A549 (cell line): ENCODE data around the gene GRIA1. TPM values are rescaled to one million over a fixed set of nuclear protein-coding genes. Genes with fewer than 3 reads are reported as not detected.

Source experiments
- ATAC-seq, 2 experiments: fragments of 200-7000 bp in 1 of 2; fragments of >200 bp in 1 of 2; cut with Nextera tagmentation in 1 of 2; cut with Tn5 transposase in 1 of 2; 3 replicates each; pipeline versions ENCODE4 v1.8.0 to v1.9.1; 2018 to 2020; ENCODE audit warnings: mild to moderate bottlenecking in 1 of 2, moderate library complexity in 1 of 2
- CTCF ChIA-PET: fragments of 300-600 bp; sonication (Branson Sonifier 250); formaldehyde crosslinking; extraction: SDS; loops from one replicate; lab custom pipeline; 2021; ENCODE audit warnings: antibody characterized with exemption, inconsistent platforms; lab: Yijun Ruan, JAX
- POLR2A ChIA-PET: fragments of 350-600 bp; formaldehyde crosslinking; extraction: SDS; loops from one replicate; lab custom pipeline; 2021; ENCODE audit warnings: antibody characterized with exemption, inconsistent platforms; lab: Yijun Ruan, JAX
- DNase-seq, 2 experiments: peaks; one replicate each; pipeline versions ENCODE4 v3.0.0 to v3.0.0-alpha.2; 2011 to 2016; ENCODE audit warnings: low read depth in 1 of 2, low spot score in 1 of 2
- FAIRE-seq: peaks from 2 replicates; lab custom pipeline; 2011; peaks lifted over from hg19 to GRCh38; lab: Jason Lieb, UNC
- H3K27ac ChIP-seq, 2 experiments: fragments of >200 bp; sonication (Bioruptor Twin); formaldehyde crosslinking; 3 replicates each; pipeline ENCODE4 v1.5.1; 2016 to 2017
- H3K4me1 ChIP-seq: fragments of >200 bp; sonication (Bioruptor Twin); formaldehyde crosslinking; 3 replicates; pipeline ENCODE4 v1.6.1; 2016
- H3K4me2 ChIP-seq: fragments of >200 bp; sonication (Bioruptor Twin); formaldehyde crosslinking; 3 replicates; pipeline ENCODE4 v1.6.1; 2016
- H3K4me3 ChIP-seq: fragments of >200 bp; sonication (Bioruptor Twin); formaldehyde crosslinking; 3 replicates; pipeline ENCODE4 v1.5.1; 2016
- H3K9me3 ChIP-seq: fragments of >200 bp; sonication (Bioruptor Twin); formaldehyde crosslinking; 3 replicates; pipeline ENCODE4 v1.6.1; 2016
- BHLHE40 ChIP-seq: IDR thresholded peaks from 2 replicates; pipeline ENCODE4 v1.6.1; 2012; ENCODE audit warnings: low read depth, low read length, inconsistent platforms
- CBX2 ChIP-seq: fragments of 200-600 bp; sonication (generic); IDR thresholded peaks from 2 replicates; pipeline ENCODE4 v1.6.1; 2016; ENCODE audit warnings: low read depth, mild to moderate bottlenecking, borderline replicate concordance
- CBX8 ChIP-seq: fragments of 200-600 bp; sonication (generic); IDR thresholded peaks from 2 replicates; pipeline ENCODE4 v1.6.1; 2016
- CHD2 ChIP-seq: fragments of 150-350 bp; IDR thresholded peaks from 2 replicates; pipeline ENCODE4 v1.6.1; 2014; ENCODE audit warnings: low read length; ENCODE audit not compliant: partially characterized antibody
- CHD4 ChIP-seq: fragments of 200-600 bp; sonication (generic); IDR thresholded peaks from 2 replicates; pipeline ENCODE4 v1.6.1; 2016; ENCODE audit warnings: antibody characterized with exemption, mild to moderate bottlenecking, borderline replicate concordance
- EHMT2 ChIP-seq: fragments of 200-600 bp; sonication (generic); IDR thresholded peaks from 2 replicates; pipeline ENCODE4 v1.6.1; 2016; ENCODE audit warnings: antibody characterized with exemption, low read depth, mild to moderate bottlenecking, moderate library complexity
- FOSL2 ChIP-seq, 2 experiments: fragments of 450-650 bp in 1 of 2; fragments of >200 bp in 1 of 2; sonication (Bioruptor Twin) in 1 of 2; formaldehyde crosslinking; IDR thresholded peaks; 2 replicates each; pipeline versions ENCODE4 v1.5.0 to v1.6.1; 2016 to 2020; ENCODE audit warnings: mild to moderate bottlenecking in 1 of 2, moderate library complexity in 1 of 2
- HDAC2 ChIP-seq: fragments of 200-600 bp; sonication (generic); IDR thresholded peaks from 2 replicates; pipeline ENCODE4 v1.6.1; 2016
- JUNB ChIP-seq: fragments of >200 bp; sonication (Bioruptor Twin); formaldehyde crosslinking; IDR thresholded peaks from 2 replicates; pipeline ENCODE4 v1.6.1; 2016
- KDM1A ChIP-seq: fragments of 200-600 bp; sonication (generic); IDR thresholded peaks from 2 replicates; pipeline ENCODE4 v1.6.1; 2016; ENCODE audit warnings: low read depth, mild to moderate bottlenecking
- MAFK ChIP-seq: fragments of 450-650 bp; IDR thresholded peaks from 2 replicates; pipeline ENCODE4 v1.6.1; 2014; ENCODE audit not compliant: partially characterized antibody
- MAZ ChIP-seq: fragments of 150-350 bp; IDR thresholded peaks from 2 replicates; pipeline ENCODE4 v1.6.1; 2014; ENCODE audit warnings: antibody characterized with exemption, low read depth, low read length, borderline replicate concordance
- POLR2A ChIP-seq: IDR thresholded peaks from 2 replicates; pipeline ENCODE4 v1.6.1; 2012; ENCODE audit warnings: mild to moderate bottlenecking, low read length
- POLR2AphosphoS2 ChIP-seq: conservative IDR thresholded peaks from 2 replicates; pipeline ENCODE4 v1.6.1; 2012; ENCODE audit warnings: low read length, improper control_type of control experiment, inconsistent platforms
- RAD21 ChIP-seq, 2 experiments: fragments of >200 bp in 1 of 2; sonication (Bioruptor Twin) in 1 of 2; formaldehyde crosslinking in 1 of 2; IDR thresholded peaks in 1 of 2; conservative IDR thresholded peaks in 1 of 2; 2 replicates in 1 of 2; 3 replicates in 1 of 2; pipeline ENCODE4 v1.6.1; 2012 to 2018; ENCODE audit warnings: inconsistent platforms in 1 of 2
- RARB ChIP-seq: fragments of 250-450 bp; sonication (Bioruptor Pico); IDR thresholded peaks from 2 replicates; pipeline ENCODE4 v1.8.0; 2021; ENCODE audit warnings: mild to moderate bottlenecking, moderate library complexity
- RFX5 ChIP-seq: fragments of 450-650 bp; IDR thresholded peaks from 2 replicates; pipeline ENCODE4 v1.7.1; 2014; ENCODE audit warnings: antibody characterized with exemption, mild to moderate bottlenecking, moderate library complexity
- RNF2 ChIP-seq: fragments of 200-600 bp; sonication (generic); IDR thresholded peaks from 2 replicates; pipeline ENCODE4 v1.6.1; 2016; ENCODE audit warnings: low read depth, mild to moderate bottlenecking, antibody characterized with exemption, moderate library complexity, borderline replicate concordance
- SMC3 ChIP-seq: fragments of >200 bp; sonication (Bioruptor Twin); formaldehyde crosslinking; IDR thresholded peaks from 3 replicates; pipeline ENCODE4 v1.6.1; 2018; ENCODE audit warnings: inconsistent platforms
- TP53 ChIP-seq: fragments of 250-450 bp; sonication (Bioruptor Pico); IDR thresholded peaks from 2 replicates; pipeline ENCODE4 v1.5.0; 2021; ENCODE audit warnings: mild to moderate bottlenecking, moderate library complexity
- ZFP36 ChIP-seq: fragments of 450-650 bp; IDR thresholded peaks from 2 replicates; pipeline ENCODE4 v1.6.1; 2014; ENCODE audit warnings: borderline replicate concordance; ENCODE audit not compliant: partially characterized antibody
- ZSCAN20 ChIP-seq: fragments of 250-450 bp; sonication (Bioruptor Pico); IDR thresholded peaks from 2 replicates; pipeline ENCODE4 v1.8.0; 2022; ENCODE audit warnings: mild to moderate bottlenecking, moderate library complexity
- WGBS: methylation state at CpG from one replicate; pipeline ENCODE4 v1.1.6; 2017; ENCODE audit errors: missing lambda C conversion rate; 5-methylcytosine and 5-hydroxymethylcytosine counted together
- polyA plus RNA-seq, 4 experiments: library from polyadenylated mRNA; depleted of rRNA in 3 of 4; stranded (reverse); fragments of >200 nt; fragmentation: RNase III in 1 of 4; extraction: RNeasy Plus Mini Kit Qiagen cat#74134 plus additional on column Dnase treatment in 1 of 4; gene quantifications; 2 replicates in 3 of 4; 3 replicates in 1 of 4; pipeline ENCODE4 v1.2.3, GENCODE V29; 2011 to 2017
- TF ChIP-seq, protein P1 (sequence below): IDR thresholded peaks from 2 replicates; pipeline ENCODE4 v1.6.1; 2012
- TF ChIP-seq, protein P2 (sequence below): fragments of 150-350 bp; IDR thresholded peaks from 2 replicates; pipeline ENCODE4 v1.6.1; 2014; ENCODE audit warnings: low read depth, mild to moderate bottlenecking, low read length
- TF ChIP-seq, protein P3 (sequence below): fragments of >200 bp; sonication (Bioruptor Twin); formaldehyde crosslinking; IDR thresholded peaks from 2 replicates; pipeline ENCODE4 v1.6.1; 2016
- TF ChIP-seq, protein P4 (sequence below): fragments of >200 bp; sonication (Bioruptor Twin); formaldehyde crosslinking; IDR thresholded peaks from 3 replicates; pipeline ENCODE4 v1.5.1; 2016
- TF ChIP-seq, protein P5 (sequence below): IDR thresholded peaks from 2 replicates; pipeline ENCODE4 v1.6.1; 2012; ENCODE audit warnings: low read depth, borderline replicate concordance

GRIA1 gene
- polyA plus RNA-seq, 2 of the 4 experiments (the other 2 are of a cell fraction): not detected

DNA sequence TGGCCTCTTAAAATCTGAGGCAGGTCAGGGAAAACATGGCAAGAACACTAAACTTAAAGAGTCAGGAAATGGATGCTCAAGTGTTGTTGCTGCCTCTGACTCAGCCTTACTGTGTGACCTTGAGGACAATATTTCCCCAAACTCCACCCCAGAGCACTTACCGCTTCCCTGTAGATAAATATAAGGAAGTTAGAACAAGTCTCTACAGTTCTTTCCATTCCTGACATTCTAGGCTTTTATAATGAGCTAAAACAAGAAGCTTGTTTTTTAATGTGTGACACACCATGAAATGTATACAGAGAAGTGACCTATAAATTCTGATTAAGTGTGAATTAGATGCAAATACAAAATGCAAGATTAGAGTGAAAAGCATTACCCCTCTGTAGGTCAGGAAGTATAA is 129.3 kb downstream of the GRIA1 start:
- TF ChIP-seq RNF2 (no peak), MAFK (no peak), ZFP36 (no peak), TP53 (CRISPR knock-in tag) (no peak), RAD21 (conservative IDR thresholded peaks at IDR 0.05 in 1 of 2, IDR thresholded peaks at IDR 0.05 in 1 of 2) (no peak), CHD2 (no peak), CBX2 (no peak)
- 45% methylated on average over 1 of the region's 1 CpG for WGBS
- Histone ChIP-seq H3K4me3 (no peak overlapping the region), H3K4me1 (no peaks in the 10 kb centered on the region), H3K9me3 (no peaks in the 10 kb centered on the region), H3K27ac (no peak overlapping the region), H3K4me2 (no peak overlapping the region)
- FAIRE-seq (no peak), DNase-seq (no peak), ATAC-seq (no peak)
- POLR2A ChIA-PET: no interaction called here
- CTCF ChIA-PET: interaction anchor here (0.6 kb wide), 1 partner anchor 474 kb away, joined by 3 read pairs; no protein-coding TSS in a partner anchor

DNA sequence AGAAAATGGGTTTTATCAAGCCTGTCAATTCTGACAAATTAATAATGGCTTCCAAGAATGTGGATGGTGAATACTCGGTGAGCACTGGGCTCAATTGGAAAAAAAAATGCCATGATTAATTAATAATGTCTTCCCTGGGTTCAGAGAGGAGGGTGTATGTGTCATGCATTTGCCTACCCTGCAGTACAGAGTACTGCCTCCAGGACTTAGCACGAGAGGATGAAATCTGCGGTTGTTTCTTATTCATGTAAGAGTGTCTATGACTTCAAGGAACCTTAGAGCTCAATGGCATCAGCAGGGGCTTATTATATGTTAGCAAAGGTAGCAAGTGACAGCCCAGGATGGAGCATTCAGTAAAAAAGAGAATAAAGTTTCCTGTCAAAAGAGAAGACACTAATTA is 132.7 kb downstream of the GRIA1 start:
- no peaks in the 10 kb centered on the region for H3K4me1 ChIP-seq
- CTCF ChIA-PET: interaction anchor here (0.7 to 1.3 kb wide), 2 partner anchors 342 to 357 kb away, joined by 3 read pairs; no protein-coding TSS in a partner anchor
- TF ChIP-seq ZSCAN20 (CRISPR knock-in tag) (no peak), MAFK (no peak), SMC3 (no peak), EHMT2 (no peak)
- TF ChIP-seq, protein P1, sequence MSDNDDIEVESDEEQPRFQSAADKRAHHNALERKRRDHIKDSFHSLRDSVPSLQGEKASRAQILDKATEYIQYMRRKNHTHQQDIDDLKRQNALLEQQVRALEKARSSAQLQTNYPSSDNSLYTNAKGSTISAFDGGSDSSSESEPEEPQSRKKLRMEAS: no peak
- TF ChIP-seq, all 56 proteins: peak for 0
- 0 out of 6 replicates have a peak, but pooled peaks of 1 of the 2 experiments have one; percentile 43 for ATAC-seq
- no peaks in the 10 kb centered on the region for H3K9me3 ChIP-seq
- H3K27ac ChIP-seq: no peak overlapping the region
- no peak for FAIRE-seq
- no peak overlapping the region for H3K4me2 ChIP-seq
- POLR2A ChIA-PET: no interaction called here
- no peak for DNase-seq
- 34% methylated on average over 3 of the region's 3 CpGs for WGBS
- H3K4me3 ChIP-seq: no peak overlapping the region

DNA sequence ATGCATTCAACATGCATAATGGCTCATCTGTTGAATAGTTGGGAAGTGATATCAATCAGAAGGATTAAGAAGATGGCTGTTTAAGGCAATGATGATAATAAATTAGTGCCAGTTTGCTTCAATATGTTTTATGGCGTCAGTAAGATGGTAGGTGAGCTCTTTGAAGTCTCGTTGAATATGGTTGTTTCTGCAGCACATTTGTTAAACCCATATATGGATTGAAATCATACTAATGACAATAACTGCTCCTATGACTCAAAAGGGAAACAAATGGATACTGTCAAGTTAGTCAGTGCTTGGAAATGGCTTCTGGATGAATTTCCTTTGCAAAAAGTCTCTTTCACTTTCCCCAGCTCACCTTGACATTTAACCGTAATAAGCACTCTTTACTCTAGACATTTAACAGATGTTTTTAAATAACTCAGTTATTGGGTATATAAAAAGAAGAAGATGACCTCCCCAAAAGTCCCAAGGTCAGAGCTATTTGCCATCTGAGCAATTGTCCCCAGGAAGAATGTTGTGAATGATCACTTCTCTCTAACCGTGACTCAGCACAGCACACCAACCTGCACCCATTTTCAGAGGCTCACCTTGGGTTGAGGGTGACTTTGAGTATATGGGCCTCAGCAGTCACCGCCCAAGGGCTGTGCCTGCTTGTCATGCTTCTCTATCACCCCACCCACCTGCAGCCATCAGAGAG is 133.4 kb downstream of the GRIA1 start:
- H3K27ac ChIP-seq: no peak overlapping the region
- no peak for DNase-seq
- ChIA-PET POLR2A (no interaction called here), CTCF (interaction anchor here (0.7 to 1.3 kb wide), 2 partner anchors 341 to 357 kb away, joined by 3 read pairs; no protein-coding TSS in a partner anchor)
- H3K9me3 ChIP-seq: no peaks in the 10 kb centered on the region
- 63% methylated on average over 5 of the region's 5 CpGs for WGBS
- no peaks in the 10 kb centered on the region for H3K4me1 ChIP-seq
- TF ChIP-seq CHD2: no peak
- no peak for TF ChIP-seq CHD4
- TF ChIP-seq FOSL2 (IDR thresholded peaks at IDR 0.05): no peak
- no peak for TF ChIP-seq FOSL2 (CRISPR knock-in tag; IDR thresholded peaks at IDR 0.05)
- TF ChIP-seq, protein P2, sequence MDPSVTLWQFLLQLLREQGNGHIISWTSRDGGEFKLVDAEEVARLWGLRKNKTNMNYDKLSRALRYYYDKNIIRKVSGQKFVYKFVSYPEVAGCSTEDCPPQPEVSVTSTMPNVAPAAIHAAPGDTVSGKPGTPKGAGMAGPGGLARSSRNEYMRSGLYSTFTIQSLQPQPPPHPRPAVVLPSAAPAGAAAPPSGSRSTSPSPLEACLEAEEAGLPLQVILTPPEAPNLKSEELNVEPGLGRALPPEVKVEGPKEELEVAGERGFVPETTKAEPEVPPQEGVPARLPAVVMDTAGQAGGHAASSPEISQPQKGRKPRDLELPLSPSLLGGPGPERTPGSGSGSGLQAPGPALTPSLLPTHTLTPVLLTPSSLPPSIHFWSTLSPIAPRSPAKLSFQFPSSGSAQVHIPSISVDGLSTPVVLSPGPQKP: no peak
- no peak for TF ChIP-seq RNF2
- TF ChIP-seq ZSCAN20 (CRISPR knock-in tag): no peak
- no peak for TF ChIP-seq BHLHE40
- TF ChIP-seq, protein P3, sequence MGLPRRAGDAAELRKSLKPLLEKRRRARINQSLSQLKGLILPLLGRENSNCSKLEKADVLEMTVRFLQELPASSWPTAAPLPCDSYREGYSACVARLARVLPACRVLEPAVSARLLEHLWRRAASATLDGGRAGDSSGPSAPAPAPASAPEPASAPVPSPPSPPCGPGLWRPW: no peak
- no peak for TF ChIP-seq SMC3
- TF ChIP-seq EHMT2: no peak
- no peak overlapping the region for H3K4me3 ChIP-seq
- no peak for FAIRE-seq
- ATAC-seq: no peak
- no peak overlapping the region for H3K4me2 ChIP-seq

DNA sequence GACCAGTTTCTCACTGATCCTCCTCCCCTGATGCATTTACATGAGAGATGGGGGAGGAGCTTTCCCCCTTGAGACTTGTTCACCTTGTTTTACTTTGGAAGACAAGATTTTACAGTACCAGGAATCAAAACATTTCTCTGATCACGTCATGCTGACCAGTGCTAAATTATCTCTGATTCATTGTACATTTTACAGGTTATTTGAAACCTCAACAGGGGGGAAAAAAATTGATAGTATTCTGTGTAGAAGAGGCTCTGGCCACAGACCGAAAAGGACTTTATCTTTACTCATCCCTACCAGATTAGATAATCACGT is 133.9 kb downstream of the GRIA1 start:
- WGBS: 33% methylated on average over 3 of the region's 3 CpGs
- POLR2A ChIA-PET: no interaction called here
- Histone ChIP-seq H3K4me1 (no peaks in the 10 kb centered on the region; the same call in 2 of the 3 replicates), H3K4me2 (no peak overlapping the region), H3K9me3 (no peaks in the 10 kb centered on the region), H3K27ac (no peak overlapping the region), H3K4me3 (no peak overlapping the region)
- ATAC-seq (no peak), FAIRE-seq (no peak), DNase-seq (no peak)
- TF ChIP-seq MAFK: no peak
- TF ChIP-seq RFX5: no peak
- TF ChIP-seq, protein P4, sequence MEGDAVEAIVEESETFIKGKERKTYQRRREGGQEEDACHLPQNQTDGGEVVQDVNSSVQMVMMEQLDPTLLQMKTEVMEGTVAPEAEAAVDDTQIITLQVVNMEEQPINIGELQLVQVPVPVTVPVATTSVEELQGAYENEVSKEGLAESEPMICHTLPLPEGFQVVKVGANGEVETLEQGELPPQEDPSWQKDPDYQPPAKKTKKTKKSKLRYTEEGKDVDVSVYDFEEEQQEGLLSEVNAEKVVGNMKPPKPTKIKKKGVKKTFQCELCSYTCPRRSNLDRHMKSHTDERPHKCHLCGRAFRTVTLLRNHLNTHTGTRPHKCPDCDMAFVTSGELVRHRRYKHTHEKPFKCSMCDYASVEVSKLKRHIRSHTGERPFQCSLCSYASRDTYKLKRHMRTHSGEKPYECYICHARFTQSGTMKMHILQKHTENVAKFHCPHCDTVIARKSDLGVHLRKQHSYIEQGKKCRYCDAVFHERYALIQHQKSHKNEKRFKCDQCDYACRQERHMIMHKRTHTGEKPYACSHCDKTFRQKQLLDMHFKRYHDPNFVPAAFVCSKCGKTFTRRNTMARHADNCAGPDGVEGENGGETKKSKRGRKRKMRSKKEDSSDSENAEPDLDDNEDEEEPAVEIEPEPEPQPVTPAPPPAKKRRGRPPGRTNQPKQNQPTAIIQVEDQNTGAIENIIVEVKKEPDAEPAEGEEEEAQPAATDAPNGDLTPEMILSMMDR: no peak
- TF ChIP-seq, protein P5, sequence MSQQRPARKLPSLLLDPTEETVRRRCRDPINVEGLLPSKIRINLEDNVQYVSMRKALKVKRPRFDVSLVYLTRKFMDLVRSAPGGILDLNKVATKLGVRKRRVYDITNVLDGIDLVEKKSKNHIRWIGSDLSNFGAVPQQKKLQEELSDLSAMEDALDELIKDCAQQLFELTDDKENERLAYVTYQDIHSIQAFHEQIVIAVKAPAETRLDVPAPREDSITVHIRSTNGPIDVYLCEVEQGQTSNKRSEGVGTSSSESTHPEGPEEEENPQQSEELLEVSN: no peak
- TF ChIP-seq POLR2AphosphoS2: no peak
- TF ChIP-seq KDM1A: no peak
- no peak for TF ChIP-seq MAZ
- no peak for TF ChIP-seq HDAC2
- TF ChIP-seq POLR2A: no peak
- no peak for TF ChIP-seq RARB (CRISPR knock-in tag)
- TF ChIP-seq CBX8: no peak
- TF ChIP-seq JUNB: no peak
- CTCF ChIA-PET: interaction anchor here (1.3 kb wide), 1 partner anchor 340 kb away, joined by 3 read pairs; no protein-coding TSS in a partner anchor
